Activated CD4-positive, alpha-beta T cell treated with anti-CD3 and anti-CD28 coated beads, Interleukin-2, amount 50 U/mL, for 1 hour (primary cell): ENCODE measurements around the gene PGGT1B.

Experiments
- DNase-seq: peaks from one replicate; pipeline ENCODE4 v3.0.0-alpha.2; 2020

The PGGT1B gene

GRCh38 chr5:115262321-115263077 lies at the start of gene PGGT1B:
Gene PGGT1B, minus strand, starts transcription at chr5:115262877. Its CDS starts 26 bp downstream, at chr5:115262851.
- DNase-seq, result peak; percentile 63

GRCh38 chr5:115309751-115310370 lies 47.2 kb upstream of the PGGT1B start:
- DNase-seq, result no peak

GRCh38 chr5:115308815-115309214 lies 46.1 kb upstream of the PGGT1B start:
- no peak for DNase-seq

GRCh38 chr5:115306011-115306536 lies 43.4 kb upstream of the PGGT1B start:
- no peak for DNase-seq

GRCh38 chr5:115304496-115304895 lies 41.8 kb upstream of the PGGT1B start:
- DNase-seq, result no peak

GRCh38 chr5:115298811-115299210 lies 36.1 kb upstream of the PGGT1B start:
- DNase-seq, result no peak

- no peak for DNase-seq
Measured at GRCh38 chr5:115297031-115297430, 34.4 kb upstream of the PGGT1B start.

GRCh38 chr5:115296124-115297022 lies 33.7 kb upstream of the PGGT1B start, which contains the start of gene CCDC112:
Gene CCDC112, minus strand, starts transcription at chr5:115296654. Its CDS starts 111 bp downstream, at chr5:115296543.
- DNase-seq, result peak; percentile 78

- DNase-seq, result no peak
Measured at GRCh38 chr5:115295777-115296123, 33.1 kb upstream of the PGGT1B start.

- DNase-seq, result no peak
Measured at GRCh38 chr5:115291397-115291796, 28.7 kb upstream of the PGGT1B start.

- DNase-seq, result no peak
Measured at GRCh38 chr5:115289104-115289503, 26.4 kb upstream of the PGGT1B start.

GRCh38 chr5:115284021-115284420 lies 21.3 kb upstream of the PGGT1B start:
- DNase-seq, result no peak

GRCh38 chr5:115282131-115282530 lies 19.5 kb upstream of the PGGT1B start:
- DNase-seq, result no peak

- DNase-seq, result no peak
Measured at GRCh38 chr5:115274584-115274983, 11.9 kb upstream of the PGGT1B start.

- no peak for DNase-seq
Measured at GRCh38 chr5:115272297-115272958, 9.8 kb upstream of the PGGT1B start.

GRCh38 chr5:115271295-115272050 lies 8.8 kb upstream of the PGGT1B start:
- DNase-seq, result no peak

GRCh38 chr5:115267617-115268016 lies 4.9 kb upstream of the PGGT1B start:
- no peak for DNase-seq

GRCh38 chr5:115265220-115265619 lies 2.5 kb upstream of the PGGT1B start:
- DNase-seq, result no peak

- no peak for DNase-seq
Measured at GRCh38 chr5:115264786-115265185, 2.1 kb upstream of the PGGT1B start.

- DNase-seq, result no peak
Measured at GRCh38 chr5:115263078-115263380, 352 bp upstream of the PGGT1B start.

- no peak for DNase-seq
Measured at GRCh38 chr5:115262011-115262320, 711 bp downstream of the PGGT1B start.

- DNase-seq, result no peak
Measured at GRCh38 chr5:115260248-115260647, 2.4 kb downstream of the PGGT1B start.
